HG02943 (cell line): ENCODE measurements around the gene PSMB8.
A peak's percentile ranks its signal among the peaks of the same experiment; 100 is the strongest.
"Not testable (repeated sequence)": the region's sequence is repeated elsewhere in the genome, so short reads cannot be mapped to it uniquely, and the experiment has no call there.

ENCODE experiments used
- ATAC-seq: cut with Tn5 transposase; IDR thresholded peaks from one replicate; pipeline ENCODE4 v1.9.1; 2021; ENCODE audit warnings: mild to moderate bottlenecking, low read depth, moderate library complexity; ENCODE audit not compliant: unreplicated experiment

Gene PSMB8

GRCh38 chr6:32838114-32838958 is 5.5 kb downstream of the PSMB8 start, which contains the start of gene TAP2:
Gene TAP2, minus strand, starts transcription at chr6:32838739. Its CDS starts 506 bp downstream, at chr6:32838233.
- peak; percentile 75 for ATAC-seq

- peak; percentile 9 for ATAC-seq
Observed at GRCh38 chr6:32837651-32838113, 6.2 kb downstream of the PSMB8 start.

GRCh38 chr6:32836873-32837272 is 7.0 kb downstream of the PSMB8 start:
- ATAC-seq = no peak

GRCh38 chr6:32835167-32835893 is 8.5 kb downstream of the PSMB8 start:
- no peak for ATAC-seq

GRCh38 chr6:32833664-32834063 is 10.2 kb downstream of the PSMB8 start:
- no peak for ATAC-seq

- ATAC-seq = no peak
Observed at GRCh38 chr6:32832535-32832934, 11.3 kb downstream of the PSMB8 start.

- ATAC-seq = no peak
Observed at GRCh38 chr6:32830936-32831335, 12.9 kb downstream of the PSMB8 start.

GRCh38 chr6:32830017-32830416 is 13.8 kb downstream of the PSMB8 start:
- no peak for ATAC-seq

- ATAC-seq = no peak
Observed at GRCh38 chr6:32829495-32829894, 14.4 kb downstream of the PSMB8 start.

GRCh38 chr6:32827025-32827424 is 16.8 kb downstream of the PSMB8 start:
- no peak for ATAC-seq

- no peak for ATAC-seq
Observed at GRCh38 chr6:32825966-32826365, 17.9 kb downstream of the PSMB8 start.

GRCh38 chr6:32819729-32820128 is 24.1 kb downstream of the PSMB8 start:
- no peak for ATAC-seq

GRCh38 chr6:32818867-32819266 is 25.0 kb downstream of the PSMB8 start:
- ATAC-seq = no peak

GRCh38 chr6:32816746-32817204 is 27.1 kb downstream of the PSMB8 start, which contains the start of gene HLA-DOB:
Gene HLA-DOB, minus strand, starts transcription at chr6:32817002. Its CDS starts 51 bp downstream, at chr6:32816951.
- no peak for ATAC-seq

GRCh38 chr6:32815996-32816395 is 27.9 kb downstream of the PSMB8 start:
- no peak for ATAC-seq

GRCh38 chr6:32815115-32815514 is 28.7 kb downstream of the PSMB8 start:
- no peak for ATAC-seq

- ATAC-seq = no peak
Observed at GRCh38 chr6:32814145-32814544, 29.7 kb downstream of the PSMB8 start.

GRCh38 chr6:32809171-32809570 is 34.7 kb downstream of the PSMB8 start:
- ATAC-seq = no peak

- ATAC-seq = no peak
Observed at GRCh38 chr6:32807020-32807580, 36.7 kb downstream of the PSMB8 start.

- ATAC-seq = not testable (repeated sequence)
Observed at GRCh38 chr6:32805404-32805803, 38.4 kb downstream of the PSMB8 start.

GRCh38 chr6:32803416-32803815 is 40.4 kb downstream of the PSMB8 start:
- ATAC-seq = no peak
